Activated T-helper 17 cell treated with anti-CD3 and anti-CD28 coated beads, Interleukin-2, amount 50 U/mL, for 72 hours (primary cell): Measurements from ENCODE around the gene OR8A1. TPM values are rescaled to one million over a fixed set of nuclear protein-coding genes. Genes with fewer than 3 reads are reported as not detected.
A peak's percentile ranks its signal among the peaks of the same experiment; 100 is the strongest.

Source experiments
- ATAC-seq: fragments of 150-1000 bp; cut with Tn5 transposase; replicated peaks from 2 replicates; pipeline ENCODE4 v1.10.0; 2021; ENCODE audit warnings: mild to moderate bottlenecking, moderate library complexity
- H3K27ac Mint-ChIP-seq: one replicate; pipeline ENCODE4 v1.8.0; 2022; ENCODE audit warnings: mixed read lengths
- H3K27me3 Mint-ChIP-seq: one replicate; pipeline ENCODE4 v1.8.0; 2022; ENCODE audit warnings: mixed read lengths
- H3K36me3 Mint-ChIP-seq: one replicate; pipeline ENCODE4 v1.8.0; 2022; ENCODE audit warnings: low read depth, mild to moderate bottlenecking, mixed read lengths
- H3K4me1 Mint-ChIP-seq: one replicate; pipeline ENCODE4 v1.8.0; 2022; ENCODE audit warnings: mixed read lengths
- H3K4me3 Mint-ChIP-seq: one replicate; pipeline ENCODE4 v1.8.0; 2022; ENCODE audit warnings: mild to moderate bottlenecking, mixed read lengths
- H3K9me3 Mint-ChIP-seq: one replicate; pipeline ENCODE4 v1.8.0; 2022; ENCODE audit warnings: mixed read lengths
- total RNA-seq, 2 donors: library from RNA; stranded (reverse); gene quantifications; one replicate each; pipeline ENCODE4 v1.2.3, GENCODE V29; 2022

Gene OR8A1
- total RNA-seq, 2 donors from 2014 or later = not detected

DNA sequence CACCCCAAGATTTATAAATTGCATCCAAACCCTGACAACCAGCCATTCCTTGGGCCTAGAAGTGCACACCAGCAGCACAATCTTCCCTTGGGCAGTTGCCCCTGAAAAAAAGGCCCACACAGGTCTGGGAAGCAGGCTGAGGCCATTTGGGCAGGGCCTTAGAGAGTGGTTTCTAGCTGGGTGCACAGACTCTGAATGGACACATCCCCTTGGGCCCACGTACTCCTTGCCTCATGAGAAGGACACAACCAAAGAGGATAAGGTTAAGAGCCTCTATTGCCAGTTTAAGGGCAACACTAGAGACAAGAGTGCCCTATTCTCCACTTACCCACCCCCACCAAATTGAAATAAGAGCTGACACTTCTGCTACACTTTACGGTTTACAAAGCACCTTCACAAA, 40.5 kb downstream of the OR8A1 start:
- Mint-ChIP-seq H3K27ac (no peak overlapping the region), H3K4me1 (no peaks in the 10 kb centered on the region), H3K27me3 (no peaks in the 10 kb centered on the region), H3K9me3 (no peaks in the 10 kb centered on the region), H3K4me3 (no peak overlapping the region), H3K36me3 (no peaks in the 10 kb centered on the region)
- ATAC-seq = no peak

DNA sequence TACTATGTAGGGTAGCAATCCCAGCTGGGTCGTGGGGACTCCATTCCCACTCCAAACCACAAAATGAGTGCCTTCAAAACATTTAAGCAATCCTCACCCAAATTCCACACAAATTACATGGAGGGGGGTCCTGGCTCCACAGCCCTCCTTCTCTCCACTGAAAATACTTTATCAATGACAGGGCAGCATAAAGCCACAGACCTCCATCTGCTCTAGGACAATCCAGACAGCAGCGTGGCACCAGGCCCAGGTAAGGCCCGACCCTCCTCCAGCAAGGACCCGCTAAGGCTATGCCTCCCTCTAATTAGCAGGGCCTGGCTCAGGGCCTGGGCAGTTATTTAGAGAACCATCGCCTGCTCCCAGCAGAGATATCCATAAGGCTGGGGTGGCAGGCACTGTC, 41.3 kb downstream of the OR8A1 start, which contains the start of gene PANX3:
TSS of gene PANX3 (plus strand) at position 365 of the 400 bp plus-strand sequence. CDS start 129 bp downstream, outside the sequence.
- no peaks in the 10 kb centered on the region for H3K27me3 Mint-ChIP-seq
- no peaks in the 10 kb centered on the region for H3K36me3 Mint-ChIP-seq
- ATAC-seq = no peak
- no peaks in the 10 kb centered on the region for H3K9me3 Mint-ChIP-seq
- no peaks in the 10 kb centered on the region for H3K4me1 Mint-ChIP-seq
- no peak within 1 kb of the TSS for H3K4me3 Mint-ChIP-seq
- no peak within 1 kb of the TSS for H3K27ac Mint-ChIP-seq

DNA sequence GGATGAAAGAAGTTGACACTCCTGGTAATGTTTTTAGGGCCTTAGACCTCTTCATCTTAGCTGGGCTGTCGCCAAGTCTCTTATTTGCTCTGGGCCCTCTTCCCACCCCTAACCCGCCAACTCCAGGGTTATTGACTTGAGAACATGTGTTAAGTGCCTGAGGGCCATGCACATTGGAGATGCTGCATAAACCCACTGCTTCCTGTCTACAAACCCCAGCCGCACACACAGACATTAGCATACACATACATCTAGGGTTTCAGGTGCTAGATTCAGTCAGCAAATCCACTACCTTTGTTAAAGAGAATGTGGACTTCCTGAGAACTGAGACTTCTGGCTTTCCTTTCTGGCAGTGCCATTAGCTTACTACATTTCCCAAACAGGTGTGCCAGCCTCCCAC, 42.2 kb downstream of the OR8A1 start:
- Mint-ChIP-seq H3K4me1 (no peaks in the 10 kb centered on the region), H3K9me3 (no peaks in the 10 kb centered on the region), H3K27ac (no peak overlapping the region), H3K4me3 (no peak overlapping the region), H3K27me3 (no peaks in the 10 kb centered on the region), H3K36me3 (no peaks in the 10 kb centered on the region)
- peak; percentile 70 for ATAC-seq

DNA sequence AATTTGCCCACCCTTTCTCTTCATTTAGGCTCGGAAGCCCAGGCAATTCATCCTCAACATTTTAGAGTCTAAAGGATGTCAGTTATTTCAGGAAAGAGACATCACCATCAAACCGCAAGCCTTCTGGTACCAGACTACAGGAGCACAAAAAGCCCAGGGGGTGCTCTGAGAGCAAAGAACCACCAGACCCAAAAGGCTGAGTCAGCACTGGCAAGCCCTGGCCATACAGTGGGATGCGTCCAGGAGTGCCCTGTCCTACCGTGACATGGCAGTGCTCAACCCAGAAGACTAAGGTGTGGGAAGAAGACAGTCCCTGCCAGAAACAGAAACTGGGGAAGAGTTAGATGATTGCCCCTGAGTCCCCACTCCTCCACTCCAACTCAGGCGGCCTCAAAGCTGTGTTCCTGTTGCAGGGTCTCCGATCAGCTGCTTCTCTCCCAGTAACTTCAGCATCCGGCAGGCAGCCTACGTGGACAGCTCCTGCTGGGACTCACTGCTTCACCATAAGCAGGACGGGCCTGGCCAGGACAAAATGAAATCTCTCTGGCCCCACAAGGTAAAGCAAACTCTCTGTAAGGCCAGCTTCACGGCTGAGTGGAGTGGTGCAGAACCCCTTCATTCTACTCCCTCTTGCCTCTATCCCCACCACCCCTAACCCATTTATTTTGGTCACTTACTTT, 42.9 kb downstream of the OR8A1 start:
- no peaks in the 10 kb centered on the region for H3K4me1 Mint-ChIP-seq

DNA sequence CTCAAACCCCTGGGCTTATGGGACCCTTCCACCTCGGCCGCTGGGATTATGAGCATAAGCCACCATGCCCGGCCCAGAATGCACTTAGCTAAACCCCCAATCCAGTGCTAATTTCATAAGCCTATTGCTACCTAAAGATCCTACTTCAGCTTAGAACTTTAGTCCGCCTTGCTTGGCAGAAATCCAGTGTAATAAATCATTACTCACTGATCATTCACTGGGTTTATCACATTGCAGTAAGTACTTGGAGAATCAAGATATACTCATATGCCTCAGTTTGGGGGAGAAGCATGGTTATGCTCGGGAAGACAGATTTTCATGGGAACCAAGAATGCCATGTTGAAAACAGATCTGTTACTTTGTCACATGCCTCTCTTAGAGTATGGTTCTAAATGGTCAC, 49.1 kb downstream of the OR8A1 start:
- Mint-ChIP-seq H3K9me3 (no peaks in the 10 kb centered on the region), H3K27me3 (peaks cover 8% of the 10 kb centered on the region), H3K27ac (no peak overlapping the region), H3K4me1 (peaks cover 4% of the 10 kb centered on the region), H3K4me3 (no peak overlapping the region), H3K36me3 (peaks cover 8% of the 10 kb centered on the region)
- no peak for ATAC-seq

More for the DNA sequence above, 42.9 kb downstream of the OR8A1 start:
- no peak for ATAC-seq
- no peak overlapping the region for H3K27ac Mint-ChIP-seq
- H3K36me3 Mint-ChIP-seq = no peaks in the 10 kb centered on the region
- H3K4me3 Mint-ChIP-seq = no peak overlapping the region
- no peaks in the 10 kb centered on the region for H3K9me3 Mint-ChIP-seq
- H3K27me3 Mint-ChIP-seq = peaks cover 5% of the 10 kb centered on the region

Other genes starting within 250 kb of the OR8A1 start
- not detected for gene OR8D2, start 249.8 kb upstream of the OR8A1 start, total RNA-seq
- not detected for gene OR8B2, start 185.5 kb upstream of the OR8A1 start, total RNA-seq
- gene OR8B3, start 171.0 kb upstream of the OR8A1 start, total RNA-seq = not detected
- gene OR8B4, start 145.1 kb upstream of the OR8A1 start, total RNA-seq = not detected
- not detected for gene OR8B8, start 124.3 kb upstream of the OR8A1 start, total RNA-seq
- gene OR8B12, start 26.3 kb upstream of the OR8A1 start, total RNA-seq = not detected
- not detected for gene PANX3, start 41.4 kb downstream of the OR8A1 start, total RNA-seq
- gene TBRG1, start 52.9 kb downstream of the OR8A1 start, total RNA-seq = 10 to 100 TPM; 28.8 to 30.0 TPM
- gene SIAE, start 103.7 kb downstream of the OR8A1 start, total RNA-seq = 10 to 100 TPM in 1 of 2 donors, 1 to 10 TPM in 1; 7.5 to 10.5 TPM
- gene SPA17, start 103.9 kb downstream of the OR8A1 start, total RNA-seq = 1 to 10 TPM; 1.3 to 2.8 TPM
- 1 to 10 TPM; 7.3 to 8.0 TPM for gene NRGN, start 169.9 kb downstream of the OR8A1 start, total RNA-seq
- gene VSIG2, start 182.3 kb downstream of the OR8A1 start, total RNA-seq = not detected
- under 1 TPM; 0.50 to 0.84 TPM for gene ESAM, start 192.3 kb downstream of the OR8A1 start, total RNA-seq
- 10 to 100 TPM in 1 of 2 donors, 1 to 10 TPM in 1; 6.9 to 10.6 TPM for gene MSANTD2, start 230.4 kb downstream of the OR8A1 start, total RNA-seq